CD4-positive, alpha-beta T cell treated with Interleukin-6 for 4 hours (primary cell): ENCODE data around the gene ARHGAP10.
"Not testable (repeated sequence)": the region's sequence is repeated elsewhere in the genome, so short reads cannot be mapped to it uniquely, and the experiment has no call there.

ENCODE experiments used
- DNase-seq: peaks from one replicate; pipeline ENCODE4 v3.0.0-alpha.2; 2020; ENCODE audit warnings: mixed read lengths

ARHGAP10 gene

DNA sequence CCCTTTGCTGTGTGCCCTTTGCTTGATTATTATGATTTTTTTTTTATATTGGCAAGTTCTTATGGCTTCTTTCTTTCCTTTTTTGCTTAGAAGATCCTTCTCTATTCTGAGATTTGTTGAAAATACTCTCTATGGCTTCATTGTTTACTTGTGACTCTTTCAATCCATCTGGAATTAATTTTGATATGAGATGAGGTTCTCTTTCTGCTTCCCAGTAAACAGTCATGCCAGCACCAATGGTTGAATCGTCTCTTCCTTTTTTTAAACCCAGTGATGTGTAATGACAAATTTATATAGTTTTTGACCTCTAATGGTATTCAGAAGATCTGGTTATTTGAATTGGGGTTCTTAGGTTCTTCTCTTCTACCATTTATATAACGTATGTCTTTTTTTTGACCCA is 121.8 kb downstream of the ARHGAP10 start:
- DNase-seq, result no peak

DNA sequence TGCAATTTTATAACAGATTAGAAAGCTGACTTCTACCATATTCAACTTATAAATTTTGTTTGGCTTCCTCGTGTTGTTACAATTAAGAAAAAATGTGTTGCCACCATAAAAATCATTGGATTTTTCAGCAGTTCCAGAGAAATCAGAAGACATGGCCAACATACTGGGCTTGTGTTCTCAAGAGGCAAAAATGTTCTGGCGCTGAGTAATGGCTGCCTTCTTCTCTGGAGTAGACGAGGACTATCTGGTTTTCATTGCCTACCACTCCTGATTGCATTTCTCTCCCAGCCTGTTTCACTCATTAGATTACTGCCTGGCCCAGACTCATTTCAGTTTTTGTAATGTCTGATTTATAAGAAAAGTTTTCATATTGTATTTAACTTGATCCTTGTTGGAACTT is 122.3 kb downstream of the ARHGAP10 start:
- no peak for DNase-seq

DNA sequence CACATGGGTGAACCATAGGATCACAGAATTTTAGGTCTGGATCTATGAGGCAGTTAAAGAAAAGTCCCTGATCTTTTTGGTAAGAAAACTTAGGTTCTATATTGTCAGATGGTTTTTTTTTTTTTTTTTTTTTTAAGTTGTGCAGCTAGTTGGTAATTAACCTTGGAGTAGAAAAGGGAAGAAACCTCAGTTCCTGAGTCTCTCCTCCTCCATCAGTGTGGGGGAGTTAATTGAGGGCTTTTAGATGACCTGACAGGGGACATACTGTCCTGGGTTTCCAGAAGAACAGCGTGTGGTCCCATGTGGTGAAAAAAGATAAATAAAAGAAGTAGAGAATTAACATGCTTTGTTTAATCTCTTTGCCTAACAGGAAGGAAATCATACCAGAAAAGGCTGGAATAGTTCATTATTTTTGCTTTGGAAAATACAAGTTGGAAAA is 123.7 kb downstream of the ARHGAP10 start:
- no peak for DNase-seq

DNA sequence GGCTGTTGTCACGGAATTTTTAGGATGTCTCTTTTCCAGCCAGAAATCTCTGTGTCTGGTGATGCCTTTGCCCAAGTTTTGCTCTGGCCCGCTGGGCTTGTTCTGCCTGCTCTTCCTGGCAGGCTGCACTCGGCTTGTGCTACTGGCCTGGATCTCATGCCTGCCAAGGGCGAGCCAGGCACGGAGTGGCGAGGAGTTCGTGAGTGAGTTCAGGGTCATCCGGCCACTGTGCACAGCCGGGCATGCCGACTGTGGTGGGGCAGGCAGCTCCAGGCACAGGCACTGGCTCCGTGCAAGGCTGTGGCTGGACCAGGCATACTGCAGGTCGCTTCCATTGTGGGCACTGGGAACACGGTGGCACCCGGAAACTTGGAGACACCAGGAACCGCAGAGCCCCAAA is 129.1 kb downstream of the ARHGAP10 start:
- DNase-seq, result no peak

DNA sequence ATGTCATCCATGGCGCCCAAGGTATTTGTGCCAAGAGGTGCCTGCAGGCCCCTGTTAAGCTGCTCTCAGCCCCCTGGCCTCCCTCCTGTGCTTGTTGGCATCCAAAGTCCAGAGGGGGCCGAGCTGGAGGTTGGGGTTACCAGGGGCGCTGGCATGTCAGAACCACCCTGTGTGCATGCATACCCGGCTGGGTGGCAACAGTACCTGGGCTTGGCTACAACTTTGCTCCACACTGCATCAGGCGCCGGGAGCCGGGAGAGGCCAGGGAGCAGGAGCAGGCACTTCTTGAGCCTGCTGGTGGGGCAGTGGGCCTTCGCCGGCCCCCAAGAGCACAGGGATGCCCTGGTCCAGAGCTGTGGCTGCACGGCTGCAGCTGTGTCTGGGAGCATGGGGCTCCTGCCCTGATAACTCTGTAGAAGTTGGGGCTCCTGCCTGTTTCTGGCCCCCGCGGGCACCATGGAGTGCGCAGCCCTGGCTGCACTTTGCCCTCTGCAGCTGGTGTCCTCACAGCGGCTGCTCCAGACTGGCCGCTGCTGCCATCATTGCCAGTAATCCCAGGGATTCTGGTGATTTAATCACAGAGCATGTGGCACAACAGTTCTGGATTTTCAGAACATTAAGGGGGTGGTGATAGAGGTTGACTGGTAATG is 130.3 kb downstream of the ARHGAP10 start:
- no peak for DNase-seq

DNA sequence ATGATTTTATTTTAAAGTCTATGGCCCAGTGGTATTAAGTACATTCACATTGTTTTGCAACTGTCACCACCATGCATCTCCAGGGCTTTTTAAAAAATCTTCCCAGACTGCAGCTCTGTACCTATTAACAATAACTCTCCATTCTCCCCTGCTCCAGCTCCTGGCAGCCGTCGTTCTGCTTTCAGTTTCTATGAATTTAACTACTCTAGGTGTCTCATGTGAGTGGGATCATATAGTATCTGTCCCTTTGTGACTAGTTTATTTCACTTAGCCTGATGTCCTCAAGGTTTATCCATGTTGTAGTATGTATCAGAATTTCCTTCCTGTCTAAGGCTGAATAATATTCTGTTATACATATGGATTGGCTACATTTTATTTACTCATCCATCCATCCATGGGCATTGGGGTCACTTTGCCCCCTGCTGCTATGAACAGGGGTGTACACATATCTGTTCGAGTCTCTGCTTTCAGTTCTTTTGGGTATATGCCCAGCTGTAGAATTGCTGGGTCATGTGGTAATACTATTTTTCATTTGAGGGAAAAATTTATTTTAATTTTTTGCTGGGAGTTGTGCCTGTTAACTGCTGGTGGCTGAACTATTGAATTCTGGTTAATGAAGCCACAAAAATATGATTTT is 131.3 kb downstream of the ARHGAP10 start:
- DNase-seq, result no peak

DNA sequence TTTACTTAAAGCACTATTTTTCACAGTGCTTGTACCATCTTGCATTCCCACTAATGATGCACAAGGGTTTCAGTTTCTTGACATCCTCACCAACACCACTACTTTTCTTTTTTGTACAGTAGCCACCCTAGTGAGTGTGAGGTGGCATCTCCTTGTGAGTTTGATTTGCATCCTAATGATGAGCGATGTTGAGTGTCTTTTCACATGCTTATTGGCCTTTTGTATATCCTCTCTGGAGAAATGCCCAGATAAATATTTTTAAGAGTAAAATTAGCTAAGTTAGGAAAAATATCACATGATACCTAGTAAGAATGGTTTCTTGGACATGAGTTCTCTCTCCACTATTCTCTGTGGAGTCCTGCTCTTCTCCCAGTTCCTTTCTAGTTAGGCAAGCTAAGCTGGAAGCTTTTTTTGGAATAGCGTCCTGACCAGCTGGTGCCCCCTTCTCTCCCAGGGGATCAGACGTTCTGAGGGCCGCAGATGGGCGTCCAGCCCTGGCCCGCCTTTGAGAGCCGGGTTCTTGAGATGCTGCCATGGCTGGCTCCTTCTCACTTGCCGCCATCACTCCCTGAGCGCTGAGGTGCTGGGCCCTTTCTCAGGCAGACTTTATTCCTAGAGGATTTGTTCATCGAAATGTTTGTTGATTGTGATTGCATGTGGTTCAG is 132.1 kb downstream of the ARHGAP10 start:
- DNase-seq, result no peak

DNA sequence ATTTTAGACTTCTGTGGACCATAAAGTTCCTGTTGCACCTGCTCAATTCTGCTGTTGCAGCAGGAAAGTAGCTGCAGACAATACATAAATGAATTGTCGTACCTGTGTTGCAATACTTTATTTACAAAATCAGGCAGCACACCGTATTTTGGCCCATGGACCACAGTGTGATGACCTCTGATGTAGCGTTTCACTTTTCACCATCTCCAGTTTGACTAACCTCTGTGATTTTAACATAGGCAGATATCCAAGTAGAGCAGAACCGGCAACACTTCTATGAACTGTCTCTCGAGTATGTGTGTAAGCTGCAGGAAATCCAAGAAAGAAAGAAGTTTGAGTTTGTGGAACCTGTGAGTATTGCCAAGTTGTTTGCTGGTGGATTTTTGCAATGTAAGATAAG is 132.7 kb downstream of the ARHGAP10 start:
- no peak for DNase-seq

DNA sequence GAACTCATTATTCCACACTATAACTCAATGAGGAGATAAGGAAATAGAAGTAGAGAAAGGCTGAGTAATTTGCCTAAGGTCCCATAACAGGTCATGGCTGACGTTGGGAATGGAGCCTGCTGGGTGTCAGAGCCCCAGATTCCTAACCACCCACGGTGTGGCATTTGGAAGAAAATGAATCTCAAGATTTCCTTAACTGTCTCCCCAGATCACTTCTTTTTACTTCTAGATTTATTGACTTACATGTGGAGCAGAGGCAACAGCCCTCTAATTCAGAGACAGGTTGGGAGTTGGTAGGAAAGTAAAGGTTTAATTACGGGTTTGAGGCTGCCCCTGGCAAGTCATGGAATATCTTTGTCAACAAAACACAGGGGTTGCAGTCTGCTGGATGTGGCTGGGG is 134.0 kb downstream of the ARHGAP10 start:
- no peak for DNase-seq

DNA sequence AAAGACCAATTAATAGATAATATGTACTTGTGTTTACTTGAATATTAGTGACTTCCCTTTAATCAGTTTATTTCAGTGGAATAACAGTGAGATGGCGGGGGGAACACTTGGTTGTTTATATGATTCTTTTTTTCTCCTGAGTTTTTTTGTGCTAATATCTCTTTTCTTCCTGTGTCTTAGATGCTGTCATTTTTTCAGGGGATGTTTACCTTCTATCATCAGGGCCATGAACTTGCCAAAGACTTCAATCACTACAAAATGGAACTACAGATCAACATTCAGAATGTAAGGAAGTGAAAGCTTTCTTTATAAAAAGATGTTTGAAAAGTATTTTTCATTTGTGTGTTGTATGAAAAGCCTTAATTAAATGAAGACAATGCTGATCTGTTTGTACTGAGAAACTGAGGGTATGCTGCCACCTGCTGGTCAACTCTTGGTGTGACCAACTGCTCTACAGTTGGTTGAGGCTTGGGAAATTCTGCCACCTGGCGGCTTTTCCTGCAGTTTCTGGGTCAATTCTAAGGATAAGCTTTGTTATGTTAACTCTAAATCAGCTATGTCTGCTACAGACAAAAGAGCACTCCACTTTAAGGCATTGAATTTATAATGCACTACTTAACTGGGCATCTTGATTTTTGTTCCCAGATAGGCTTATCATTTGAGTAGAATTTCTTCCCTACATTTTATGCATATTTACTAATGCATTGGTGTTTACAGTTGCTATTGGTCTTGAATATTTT is 134.8 kb downstream of the ARHGAP10 start:
- DNase-seq, result peak; percentile 94

DNA sequence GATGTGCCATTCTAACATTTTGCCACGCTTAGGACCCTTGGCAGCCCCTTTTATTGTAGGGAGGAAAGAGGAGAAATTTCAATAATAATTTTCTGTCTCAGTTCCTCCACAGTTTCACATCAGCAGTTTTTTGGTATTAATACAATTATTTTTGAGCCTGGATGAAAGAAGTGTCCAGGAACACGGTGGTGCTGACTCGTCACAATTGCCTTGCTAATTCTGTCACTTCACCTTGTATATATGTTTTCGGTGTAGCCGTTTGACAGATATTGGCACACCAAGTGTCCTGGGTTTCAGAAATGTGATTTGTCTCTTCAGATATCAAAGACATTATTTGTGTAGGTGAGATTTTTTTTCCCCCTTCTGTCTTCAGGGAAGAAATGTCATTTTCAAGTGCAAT is 142.2 kb downstream of the ARHGAP10 start:
- DNase-seq, result no peak

DNA sequence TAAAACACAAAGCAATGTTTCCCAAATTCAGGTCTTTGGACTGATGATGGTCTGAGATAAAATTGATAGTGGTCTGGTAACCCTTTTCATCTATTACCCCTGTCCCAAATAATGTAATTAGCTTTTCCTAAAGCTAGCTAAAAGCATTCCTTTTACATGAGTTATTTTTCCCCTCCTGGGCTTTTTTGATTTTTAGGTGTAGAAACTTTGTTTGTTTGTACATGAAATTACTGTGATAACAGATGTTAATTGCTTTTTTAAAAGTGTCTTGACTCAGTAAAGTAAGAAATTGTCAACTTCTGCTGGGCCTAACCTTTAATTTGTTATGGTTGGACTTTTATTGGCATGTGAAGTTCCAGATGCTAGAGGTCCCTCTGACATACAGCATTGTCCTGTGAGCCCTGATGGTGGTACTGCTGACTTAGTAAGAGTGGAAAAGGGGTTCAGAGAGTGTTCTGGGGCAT is 145.5 kb downstream of the ARHGAP10 start:
- no peak for DNase-seq

DNA sequence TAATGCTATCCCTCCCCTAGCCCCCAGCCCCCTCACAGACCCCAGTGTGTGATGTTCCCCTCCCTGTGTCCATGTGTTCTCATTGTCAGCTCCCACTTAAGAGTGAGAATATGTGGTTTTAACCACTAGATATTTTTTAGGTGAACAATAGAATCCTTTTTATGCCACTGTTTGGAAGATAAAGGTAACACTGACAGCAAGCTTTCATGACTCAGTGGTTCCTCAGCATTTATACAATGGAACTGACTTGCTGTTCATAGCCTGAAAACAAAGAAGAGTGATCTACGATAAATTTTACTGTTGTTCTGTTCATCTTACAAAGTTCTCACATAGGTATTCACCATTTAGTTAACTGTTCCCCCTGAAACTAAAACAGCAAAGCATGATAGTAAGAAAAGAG is 147.8 kb downstream of the ARHGAP10 start:
- no peak for DNase-seq

DNA sequence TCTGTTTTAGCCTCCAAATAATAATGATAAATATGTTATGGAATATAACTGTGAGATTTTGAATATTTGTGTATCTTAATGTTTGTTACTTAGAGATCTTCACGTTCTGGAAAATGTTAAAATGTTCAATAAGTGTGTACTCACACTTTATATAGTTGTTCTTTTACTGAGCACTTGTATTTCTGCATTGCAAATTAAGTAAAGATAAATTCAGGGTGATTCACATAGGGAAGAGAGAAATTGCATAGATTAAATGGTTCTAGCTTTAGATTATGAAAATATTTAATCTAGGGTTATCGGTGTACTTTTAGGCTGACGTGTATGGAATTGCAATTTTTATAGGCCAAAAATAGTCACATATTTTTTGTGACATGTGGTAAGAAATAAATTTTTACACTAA is 148.6 kb downstream of the ARHGAP10 start:
- DNase-seq, result no peak

DNA sequence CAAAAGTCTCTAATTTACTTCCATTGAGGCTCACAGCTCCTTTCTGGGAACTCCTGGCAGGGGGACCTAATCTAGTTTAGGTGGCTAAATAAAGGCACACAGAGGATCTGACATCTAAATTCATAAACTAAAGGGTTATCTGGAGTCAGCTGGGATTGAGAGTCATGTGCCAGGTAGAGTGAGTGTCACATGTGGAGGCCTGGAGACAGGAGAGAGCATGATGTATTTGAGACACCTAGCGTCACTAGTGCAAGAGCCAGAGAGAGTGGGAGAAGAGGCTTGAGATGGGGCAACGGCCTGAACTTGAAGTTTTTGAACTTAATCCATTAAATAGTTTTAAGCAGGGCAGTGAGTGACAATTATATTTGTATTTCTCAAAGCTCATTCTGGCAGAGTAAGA is 152.6 kb downstream of the ARHGAP10 start:
- DNase-seq, result no peak

DNA sequence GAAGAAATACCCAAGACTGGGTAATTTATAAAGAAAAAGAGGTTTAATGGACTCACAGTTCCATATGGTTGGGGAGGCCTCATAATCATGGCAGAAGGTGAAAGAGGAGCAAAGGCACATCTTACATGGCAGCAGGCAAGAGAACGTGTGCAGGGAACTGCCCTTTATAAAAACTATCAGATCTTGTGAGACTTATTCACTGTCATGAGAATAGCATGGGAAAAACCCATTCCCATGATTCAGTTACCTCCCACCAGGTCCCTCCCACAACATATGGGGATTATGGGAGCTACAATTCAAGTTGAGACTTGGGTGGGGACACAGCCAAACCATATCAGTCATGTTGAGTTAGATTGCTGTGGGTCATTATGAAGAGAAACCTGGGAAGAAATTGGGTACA is 153.3 kb downstream of the ARHGAP10 start:
- not testable (repeated sequence) for DNase-seq

DNA sequence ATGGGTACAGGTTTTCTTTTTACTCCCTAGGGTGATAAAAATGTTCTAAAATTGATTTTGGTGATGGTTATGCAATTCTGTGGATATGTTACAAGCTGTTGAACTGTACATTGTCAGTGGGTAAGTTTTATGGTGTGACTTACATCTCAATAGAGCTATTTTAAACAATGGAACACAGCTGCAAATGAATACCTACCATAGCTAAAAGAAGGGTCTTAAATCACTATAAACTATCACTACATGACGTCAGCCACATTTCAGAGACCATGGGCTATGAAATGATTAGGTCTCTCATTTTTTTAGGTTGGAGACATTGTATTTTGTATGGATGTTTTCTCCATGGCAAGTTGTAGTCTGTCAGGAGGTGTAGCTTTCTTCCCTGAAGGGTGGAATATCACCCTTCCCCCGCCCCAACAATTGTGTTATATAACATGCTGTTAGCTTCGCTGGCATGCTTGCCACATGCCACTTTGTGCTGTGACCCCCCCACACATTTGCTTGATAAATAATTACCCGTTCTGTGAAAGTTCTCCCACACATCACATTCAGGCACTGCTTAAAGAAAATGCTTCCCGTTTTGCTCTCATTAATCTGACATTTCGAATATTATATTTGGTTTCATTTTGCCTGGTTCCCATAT is 159.7 kb downstream of the ARHGAP10 start:
- DNase-seq, result no peak

DNA sequence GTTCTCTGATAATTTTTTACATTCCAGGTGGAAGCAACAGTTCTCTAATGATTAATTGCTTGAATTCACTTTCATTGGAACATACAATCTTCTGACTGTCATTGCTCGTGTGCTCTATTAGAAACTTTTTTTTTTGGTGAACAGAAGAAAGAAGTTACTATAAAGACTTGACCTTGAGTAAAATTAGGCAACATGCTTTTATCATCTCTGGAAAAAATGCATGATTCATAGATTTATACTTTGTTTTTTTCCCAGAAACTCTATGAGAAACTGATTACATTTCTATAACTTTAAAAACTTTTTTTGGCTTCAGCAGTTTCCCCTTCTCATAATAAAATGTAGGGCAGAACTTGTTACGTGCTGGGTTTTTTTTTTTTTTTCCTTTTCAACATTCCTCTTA is 167.6 kb downstream of the ARHGAP10 start:
- DNase-seq, result no peak

DNA sequence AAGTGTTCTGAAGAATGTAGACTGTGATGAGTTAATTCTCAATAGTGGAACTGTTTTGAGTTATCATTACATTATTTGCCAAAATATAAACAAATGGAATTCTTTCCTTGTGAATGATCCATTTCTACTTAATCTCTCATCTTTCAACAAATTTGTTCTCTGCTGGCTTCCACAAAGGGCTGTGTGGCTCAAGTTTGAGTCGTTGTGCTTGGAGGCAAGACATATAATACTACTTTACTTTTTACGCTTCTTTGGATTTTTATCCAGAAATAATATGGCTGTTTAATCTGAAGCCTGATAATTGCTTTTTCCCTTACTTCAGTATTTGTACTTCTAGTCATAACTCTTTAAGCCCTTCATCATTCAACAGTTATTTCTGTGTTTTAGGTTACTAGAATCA is 169.5 kb downstream of the ARHGAP10 start:
- no peak for DNase-seq

DNA sequence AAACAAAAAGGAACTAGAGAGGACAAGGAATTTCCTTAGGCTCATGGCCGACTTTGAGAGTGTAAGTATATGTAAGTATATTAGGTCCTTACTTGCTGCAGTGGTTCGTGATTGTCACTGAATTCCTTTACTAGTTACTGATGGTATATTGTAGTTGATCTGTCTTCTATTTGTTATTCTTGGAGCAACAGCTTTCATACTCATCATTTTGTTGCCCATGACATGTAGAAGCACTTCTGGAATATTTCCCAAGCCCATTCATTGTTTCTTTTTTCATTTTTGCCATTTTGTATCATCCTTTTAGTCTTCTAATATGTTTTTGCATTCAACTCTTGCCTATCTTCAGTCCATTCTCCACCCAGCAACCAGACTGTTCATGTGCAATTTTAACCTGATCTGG is 170.0 kb downstream of the ARHGAP10 start:
- DNase-seq, result no peak

DNA sequence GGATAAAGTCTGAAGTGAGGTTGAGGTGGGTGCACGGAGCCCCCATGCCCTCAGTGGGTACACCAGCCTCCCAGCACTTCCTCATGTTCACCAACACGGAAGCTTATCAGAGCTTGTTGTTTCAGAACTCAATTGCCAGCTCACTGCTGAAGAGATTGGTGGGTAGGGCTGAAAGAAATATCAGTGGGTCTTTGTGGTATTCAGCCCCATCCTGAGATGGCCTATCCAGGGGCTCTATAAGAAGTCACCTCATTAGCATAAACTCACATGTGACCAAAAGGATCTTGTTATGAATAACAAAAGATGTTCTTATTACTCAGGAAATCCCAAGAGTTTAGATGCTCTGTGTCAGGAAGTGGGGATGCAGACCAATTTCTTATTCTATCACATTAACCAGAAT is 177.3 kb downstream of the ARHGAP10 start:
- no peak for DNase-seq

DNA sequence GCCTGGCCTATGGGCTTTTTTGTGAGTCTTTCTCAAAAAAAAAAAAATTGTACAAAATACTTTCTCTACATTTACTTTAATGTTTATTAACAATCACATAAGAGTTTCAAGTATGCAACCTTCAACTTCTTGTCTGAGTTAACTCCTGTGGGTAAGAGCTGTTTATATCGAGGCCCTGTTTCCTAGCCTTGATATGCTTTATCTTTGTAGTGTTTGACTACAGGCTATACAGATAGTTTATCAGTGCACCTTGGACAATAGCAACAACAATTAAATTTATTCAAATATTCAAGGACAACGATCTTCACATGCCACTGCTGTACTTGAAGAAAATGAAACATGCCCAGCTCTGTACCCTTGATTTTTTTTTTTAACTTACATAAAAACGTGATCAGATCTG is 178.4 kb downstream of the ARHGAP10 start:
- DNase-seq, result no peak

DNA sequence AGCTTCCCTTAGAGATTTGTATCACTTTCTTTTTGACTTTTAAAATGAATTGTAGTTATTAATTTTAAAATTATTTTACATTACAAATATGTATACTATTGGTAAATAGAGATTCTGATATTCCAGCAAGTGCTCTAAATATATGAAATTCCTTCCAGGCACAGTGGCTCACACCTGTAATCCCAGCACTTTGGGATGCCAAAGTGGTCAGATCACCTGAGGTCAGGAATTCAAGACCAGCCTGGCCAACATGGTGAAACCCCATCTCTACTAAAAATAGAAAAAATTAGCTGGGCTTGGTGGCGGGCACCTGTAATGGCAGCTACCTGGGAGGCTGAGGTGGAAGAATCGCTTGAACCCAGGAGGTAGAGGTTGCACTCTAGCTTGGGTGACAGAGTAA is 180.2 kb downstream of the ARHGAP10 start:
- not testable (repeated sequence) for DNase-seq
